GM23248 (cell line): ENCODE data around the gene SHISAL2A.

ENCODE experiments used
- EZH2 ChIP-seq: fragments of 200-600 bp; sonication (generic); IDR thresholded peaks from 2 replicates; pipeline ENCODE4 v1.6.1; 2018; ENCODE audit warnings: antibody characterized with exemption, mild to moderate bottlenecking; ENCODE audit not compliant: insufficient read depth, poor library complexity, severe bottlenecking
- EZH2phosphoT487 ChIP-seq: fragments of 200-600 bp; sonication (generic); IDR thresholded peaks from 2 replicates; pipeline ENCODE4 v1.6.1; 2018; ENCODE audit warnings: antibody characterized with exemption, moderate library complexity, mild to moderate bottlenecking, low read depth; ENCODE audit not compliant: insufficient read depth

DNA sequence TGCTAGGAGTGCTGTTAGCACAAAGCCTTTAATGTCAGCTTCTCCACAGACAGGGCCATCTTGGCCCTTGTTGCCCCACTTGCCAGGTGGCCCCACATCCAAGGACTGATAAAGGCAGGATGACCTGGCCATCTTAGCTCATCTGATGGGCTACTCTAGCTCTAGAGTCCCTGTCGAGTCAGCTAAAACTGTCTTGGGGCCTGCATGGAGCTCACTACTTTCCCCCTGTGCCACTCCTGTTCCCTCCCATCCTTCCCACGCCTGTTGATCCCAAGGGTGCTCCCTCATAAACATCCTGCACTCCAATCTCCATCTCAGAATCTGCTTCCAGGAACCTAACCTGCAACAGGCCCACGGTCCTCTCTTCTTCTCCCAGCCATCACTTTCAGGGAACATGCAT lies 31.4 kb upstream of the SHISAL2A start:
- TF ChIP-seq EZH2: no peak
- TF ChIP-seq EZH2phosphoT487: no peak
